GM12878 (cell line): ENCODE results near the gene OPCML.

ENCODE experiments used
- CBFB ChIP-seq: IDR thresholded peaks from 2 replicates; pipeline ENCODE4 v1.6.1; 2016; ENCODE audit warnings: antibody characterized with exemption, low read depth
- ESRRA ChIP-seq: IDR thresholded peaks from 2 replicates; pipeline ENCODE4 v1.6.1; 2012; ENCODE audit warnings: mild to moderate bottlenecking, low read length, improper control_type of control experiment
- LARP7 ChIP-seq: fragments of 450-650 bp; IDR thresholded peaks from 2 replicates; pipeline ENCODE4 v1.6.1; 2017; ENCODE audit warnings: mild to moderate bottlenecking
- MTA3 ChIP-seq: IDR thresholded peaks from 2 replicates; pipeline ENCODE4 v1.6.1; 2012; ENCODE audit warnings: low read length, inconsistent platforms, borderline replicate concordance
- POLR2A ChIP-seq: IDR thresholded peaks from 2 replicates; pipeline ENCODE4 v1.6.1; 2011; ENCODE audit warnings: low read depth, mild to moderate bottlenecking, low read length
- SP1 ChIP-seq: IDR thresholded peaks from one replicate; pipeline ENCODE4 v1.6.1; 2011; ENCODE audit warnings: low read depth, low read length
- SRF ChIP-seq, 2 experiments: IDR thresholded peaks; 2 replicates each; pipeline ENCODE4 v1.6.1; 2011; ENCODE audit warnings: low read depth in 2 of 2, low read length in 2 of 2, mild to moderate bottlenecking in 1 of 2, moderate library complexity in 1 of 2
- ZNF384 ChIP-seq: IDR thresholded peaks from 2 replicates; pipeline ENCODE4 v1.6.1; 2012; ENCODE audit warnings: low read depth, mild to moderate bottlenecking, low read length, improper control_type of control experiment, borderline replicate concordance
- ZSCAN29 ChIP-seq: fragments of 450-650 bp; IDR thresholded peaks from 2 replicates; pipeline ENCODE4 v1.6.1; 2017; ENCODE audit warnings: mild to moderate bottlenecking, moderate library complexity
- ZZZ3 ChIP-seq: IDR thresholded peaks from 2 replicates; pipeline ENCODE4 v1.6.1; 2011; ENCODE audit warnings: low read depth; ENCODE audit not compliant: control insufficient read depth, insufficient read length
- TF ChIP-seq, protein P1 (sequence below), 3 experiments: IDR thresholded peaks in 2 of 3; conservative IDR thresholded peaks in 1 of 3; 2 replicates each; pipeline ENCODE4 v1.5.1; 2011; ENCODE audit warnings: low read depth in 3 of 3, low read length in 3 of 3, mild to moderate bottlenecking in 3 of 3, control low read depth in 2 of 3, moderate library complexity in 2 of 3, inconsistent platforms in 1 of 3, mixed read lengths in 1 of 3; ENCODE audit not compliant: control insufficient read depth in 2 of 3, insufficient read depth in 1 of 3; ENCODE audit errors: extremely low read depth in 1 of 3
- TF ChIP-seq, protein P2 (sequence below): IDR thresholded peaks from 2 replicates; pipeline ENCODE4 v1.6.1; 2011; ENCODE audit warnings: low read depth, mild to moderate bottlenecking, low read length, moderate library complexity, borderline replicate concordance; ENCODE audit errors: extremely low read depth
- TF ChIP-seq, protein P3 (sequence below): IDR thresholded peaks from 2 replicates; pipeline ENCODE4 v1.6.1; 2012; ENCODE audit warnings: low read depth, low read length, improper control_type of control experiment

DNA sequence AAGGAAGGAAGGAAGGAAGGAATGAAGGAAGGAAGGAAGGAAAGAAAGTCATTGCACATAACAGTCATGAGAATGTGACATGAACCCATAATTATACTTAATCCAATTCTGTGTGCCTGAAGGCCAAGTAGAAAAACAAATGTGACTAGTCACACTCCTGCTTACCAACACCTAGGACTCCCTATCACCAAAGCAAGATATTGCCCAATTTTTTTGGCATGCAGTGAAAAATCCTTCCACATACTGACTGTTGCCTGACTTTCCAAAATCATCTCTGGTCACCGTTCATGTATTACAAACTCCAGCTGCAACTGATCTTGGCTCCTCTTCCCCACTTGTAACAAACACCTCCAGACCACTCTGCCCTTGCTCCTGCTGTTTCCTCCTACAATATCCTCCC is 516.8 kb downstream of the OPCML start:
- TF ChIP-seq, protein P1, sequence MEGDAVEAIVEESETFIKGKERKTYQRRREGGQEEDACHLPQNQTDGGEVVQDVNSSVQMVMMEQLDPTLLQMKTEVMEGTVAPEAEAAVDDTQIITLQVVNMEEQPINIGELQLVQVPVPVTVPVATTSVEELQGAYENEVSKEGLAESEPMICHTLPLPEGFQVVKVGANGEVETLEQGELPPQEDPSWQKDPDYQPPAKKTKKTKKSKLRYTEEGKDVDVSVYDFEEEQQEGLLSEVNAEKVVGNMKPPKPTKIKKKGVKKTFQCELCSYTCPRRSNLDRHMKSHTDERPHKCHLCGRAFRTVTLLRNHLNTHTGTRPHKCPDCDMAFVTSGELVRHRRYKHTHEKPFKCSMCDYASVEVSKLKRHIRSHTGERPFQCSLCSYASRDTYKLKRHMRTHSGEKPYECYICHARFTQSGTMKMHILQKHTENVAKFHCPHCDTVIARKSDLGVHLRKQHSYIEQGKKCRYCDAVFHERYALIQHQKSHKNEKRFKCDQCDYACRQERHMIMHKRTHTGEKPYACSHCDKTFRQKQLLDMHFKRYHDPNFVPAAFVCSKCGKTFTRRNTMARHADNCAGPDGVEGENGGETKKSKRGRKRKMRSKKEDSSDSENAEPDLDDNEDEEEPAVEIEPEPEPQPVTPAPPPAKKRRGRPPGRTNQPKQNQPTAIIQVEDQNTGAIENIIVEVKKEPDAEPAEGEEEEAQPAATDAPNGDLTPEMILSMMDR (IDR thresholded peaks at IDR 0.05 in 2 of 3, conservative IDR thresholded peaks at IDR 0.05 in 1 of 3; ENCODE audit: control insufficient read depth in 2 of 3, extremely low read depth in 1 of 3, insufficient read depth in 1 of 3, low read depth in 3 of 3, low read length in 3 of 3): no peak
- TF ChIP-seq ESRRA (no peak), ZSCAN29 (no peak), POLR2A (no peak), SRF (IDR thresholded peaks at IDR 0.05; ENCODE audit: low read depth in 2 of 2, low read length in 2 of 2) (no peak), ZZZ3 (no peak), MTA3 (no peak), CBFB (no peak), ZNF384 (no peak), SP1 (no peak), LARP7 (no peak)
- TF ChIP-seq, protein P2, sequence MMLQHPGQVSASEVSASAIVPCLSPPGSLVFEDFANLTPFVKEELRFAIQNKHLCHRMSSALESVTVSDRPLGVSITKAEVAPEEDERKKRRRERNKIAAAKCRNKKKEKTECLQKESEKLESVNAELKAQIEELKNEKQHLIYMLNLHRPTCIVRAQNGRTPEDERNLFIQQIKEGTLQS: no peak
- TF ChIP-seq, protein P3, sequence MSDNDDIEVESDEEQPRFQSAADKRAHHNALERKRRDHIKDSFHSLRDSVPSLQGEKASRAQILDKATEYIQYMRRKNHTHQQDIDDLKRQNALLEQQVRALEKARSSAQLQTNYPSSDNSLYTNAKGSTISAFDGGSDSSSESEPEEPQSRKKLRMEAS: no peak
